Right lung (tissue), 5 donors: ENCODE results near the gene B4GALNT1. TPM values are rescaled to one million over a fixed set of nuclear protein-coding genes. Genes with fewer than 3 reads are reported as not detected.
"Not testable (repeated sequence)": the region's sequence is repeated elsewhere in the genome, so short reads cannot be mapped to it uniquely, and the experiment has no call there.

Source experiments
- DNase-seq, 2 donors: peaks; one replicate each; pipeline ENCODE4 v3.0.0-alpha.2; 2013
- polyA plus RNA-seq, 5 donors: library from polyadenylated mRNA; unstranded; fragments of 120-200 nt; gene quantifications; one replicate each; pipeline versions ENCODE4 v1.2.1 to v1.2.3, GENCODE V29; 2013; ENCODE audit warnings: inconsistent platforms in 1 of 5, low replicate concordance in 1 of 5; ENCODE audit not compliant: insufficient read length in 5 of 5, insufficient read depth in 1 of 5

Gene B4GALNT1
- polyA plus RNA-seq, 5 donors: 0.82 to 1.7 (median 1.6) TPM

DNA sequence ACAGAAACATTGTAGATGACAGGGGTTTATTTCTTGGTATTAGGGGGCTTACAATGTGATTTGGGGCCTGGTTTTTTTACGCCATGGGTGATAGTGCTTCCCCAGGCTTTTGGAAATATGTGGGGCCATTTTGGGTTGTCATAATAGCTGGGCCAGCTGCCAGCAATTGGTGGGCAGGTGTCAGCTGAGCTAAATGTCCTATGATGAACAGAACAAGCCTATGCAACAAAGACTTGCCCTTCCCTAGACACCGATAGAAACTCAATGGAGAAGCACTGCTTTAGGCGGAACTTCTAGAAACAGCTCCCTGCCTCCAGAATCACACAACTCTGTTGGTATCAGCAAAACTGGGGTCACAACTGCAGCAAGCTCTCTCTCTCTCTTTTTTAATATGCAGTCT lies 5.1 kb upstream of the B4GALNT1 start:
- no peak for DNase-seq

- DNase-seq: no peak
Observed at GRCh38 chr12:57637364-57637763, 4.4 kb upstream of the B4GALNT1 start.

DNA sequence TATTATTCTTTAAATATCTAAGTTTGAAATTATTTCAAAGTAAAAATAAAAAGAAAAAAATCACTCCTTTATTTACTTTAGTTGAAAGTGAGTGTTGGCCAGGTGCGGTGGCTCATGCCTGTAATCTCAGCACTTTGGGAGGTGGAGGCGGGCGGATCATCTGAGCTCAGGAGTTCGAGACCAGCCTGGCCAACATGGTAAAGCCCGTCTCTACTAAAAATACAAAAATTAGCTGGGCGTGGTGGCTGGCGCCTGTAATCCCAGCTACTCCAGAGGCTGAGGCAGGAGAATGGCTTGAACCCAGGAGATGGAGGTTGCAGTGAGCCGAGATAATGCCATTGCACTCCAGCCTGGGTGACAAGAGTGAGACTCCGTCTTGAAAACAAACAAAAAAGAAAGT lies 3.7 kb upstream of the B4GALNT1 start:
- DNase-seq: not testable (repeated sequence)

DNA sequence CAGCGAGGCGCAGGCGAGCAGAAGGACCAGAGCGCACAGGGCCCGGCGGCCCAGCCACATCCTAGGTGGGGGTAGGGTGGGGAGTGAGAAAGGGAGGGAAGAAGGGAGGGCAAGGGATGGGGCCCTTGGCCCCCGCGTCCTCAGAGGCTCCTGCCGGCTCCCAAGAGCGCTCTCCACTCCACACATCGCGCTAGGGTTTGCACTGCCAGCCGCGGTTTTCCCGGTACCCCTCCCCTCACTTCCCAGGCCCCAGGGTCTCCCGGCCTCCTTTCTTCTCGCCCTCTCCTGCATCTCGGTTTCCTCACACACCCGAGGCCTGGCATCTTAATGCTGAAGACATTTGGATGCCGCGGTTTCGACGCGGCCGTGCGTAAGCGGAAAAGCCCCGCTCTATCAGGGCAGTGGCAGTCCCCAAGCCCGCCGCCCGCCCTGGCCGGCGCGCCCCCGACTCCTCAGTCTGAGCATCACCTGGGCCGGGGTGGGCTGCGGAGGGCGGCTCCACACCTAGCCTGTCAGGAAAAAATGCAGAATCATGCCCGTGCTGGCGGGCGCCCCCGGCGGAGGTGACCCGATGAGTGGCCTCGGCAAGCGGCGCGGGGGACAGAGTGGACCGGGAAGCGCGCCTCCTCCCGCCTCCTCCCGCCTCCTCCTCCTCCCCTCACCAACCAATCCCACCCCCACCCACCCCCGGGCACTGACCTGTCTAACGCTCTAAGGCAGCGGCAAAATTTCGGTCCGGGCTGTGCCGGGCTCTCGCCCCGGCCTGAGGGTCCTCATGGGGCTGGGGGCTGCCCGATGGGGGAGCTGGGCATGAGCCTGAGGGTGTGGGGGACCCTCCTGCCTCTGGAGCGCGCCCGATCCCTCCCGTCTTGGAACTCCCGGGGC lies 686 bp downstream of the B4GALNT1 start:
- no peak for DNase-seq

DNA sequence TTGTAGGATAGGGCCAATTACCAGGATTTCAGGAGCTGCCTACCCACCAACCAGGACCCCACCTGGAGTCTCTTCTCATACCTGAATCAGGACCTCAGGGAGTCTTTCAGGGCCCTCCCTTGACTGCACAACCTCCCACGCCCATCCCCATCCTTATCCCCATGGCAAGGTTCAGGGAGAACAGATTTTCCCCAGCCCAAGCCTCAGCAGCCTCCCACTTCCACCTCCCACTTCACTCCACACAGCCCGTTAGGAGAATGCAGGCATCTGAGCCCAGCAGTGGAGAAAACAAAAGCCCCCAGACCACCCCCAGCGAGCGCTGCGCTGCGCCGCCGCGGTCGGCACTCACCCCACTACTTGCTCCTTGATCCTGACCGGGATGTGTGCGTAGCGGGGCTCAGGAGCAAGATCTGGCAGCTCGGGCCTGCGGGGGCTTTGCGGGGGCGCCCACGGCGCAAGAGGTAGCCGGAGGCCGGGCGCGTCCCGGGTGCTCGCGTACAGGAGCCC lies 1.4 kb downstream of the B4GALNT1 start:
- no peak for DNase-seq

- no peak for DNase-seq
Observed at GRCh38 chr12:57630891-57631433, 2.0 kb downstream of the B4GALNT1 start.

- no peak for DNase-seq
Observed at GRCh38 chr12:57629897-57630471, 3.0 kb downstream of the B4GALNT1 start.

GRCh38 chr12:57628280-57629191 lies 4.5 kb downstream of the B4GALNT1 start:
- no peak for DNase-seq

GRCh38 chr12:57627501-57628279 lies 5.3 kb downstream of the B4GALNT1 start:
- DNase-seq: no peak

DNA sequence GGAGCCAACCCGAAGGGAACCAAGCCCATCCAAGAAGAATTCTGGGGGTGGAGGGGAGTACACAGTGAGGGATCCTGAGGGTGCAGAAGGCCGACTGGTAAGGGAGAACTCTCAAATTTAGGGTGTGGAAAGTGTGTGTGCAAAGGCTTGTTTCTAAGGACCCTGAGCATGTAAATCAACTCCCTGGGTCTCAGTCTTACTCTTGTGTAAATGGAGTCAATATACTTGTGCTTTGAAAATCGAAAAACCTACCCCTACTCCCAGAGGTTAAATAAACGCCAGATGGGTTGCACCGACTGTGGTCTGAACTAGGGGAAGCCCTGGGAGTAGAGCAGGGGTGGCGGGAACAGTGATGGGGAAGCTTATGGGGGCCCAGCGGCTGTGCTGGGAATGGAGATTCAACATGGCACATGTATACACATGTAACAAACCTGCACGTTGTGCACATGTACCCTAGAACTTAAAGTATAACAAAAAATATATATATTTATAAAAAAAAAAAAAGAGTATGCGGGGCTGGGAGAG lies 6.0 kb downstream of the B4GALNT1 start:
- no peak for DNase-seq

DNA sequence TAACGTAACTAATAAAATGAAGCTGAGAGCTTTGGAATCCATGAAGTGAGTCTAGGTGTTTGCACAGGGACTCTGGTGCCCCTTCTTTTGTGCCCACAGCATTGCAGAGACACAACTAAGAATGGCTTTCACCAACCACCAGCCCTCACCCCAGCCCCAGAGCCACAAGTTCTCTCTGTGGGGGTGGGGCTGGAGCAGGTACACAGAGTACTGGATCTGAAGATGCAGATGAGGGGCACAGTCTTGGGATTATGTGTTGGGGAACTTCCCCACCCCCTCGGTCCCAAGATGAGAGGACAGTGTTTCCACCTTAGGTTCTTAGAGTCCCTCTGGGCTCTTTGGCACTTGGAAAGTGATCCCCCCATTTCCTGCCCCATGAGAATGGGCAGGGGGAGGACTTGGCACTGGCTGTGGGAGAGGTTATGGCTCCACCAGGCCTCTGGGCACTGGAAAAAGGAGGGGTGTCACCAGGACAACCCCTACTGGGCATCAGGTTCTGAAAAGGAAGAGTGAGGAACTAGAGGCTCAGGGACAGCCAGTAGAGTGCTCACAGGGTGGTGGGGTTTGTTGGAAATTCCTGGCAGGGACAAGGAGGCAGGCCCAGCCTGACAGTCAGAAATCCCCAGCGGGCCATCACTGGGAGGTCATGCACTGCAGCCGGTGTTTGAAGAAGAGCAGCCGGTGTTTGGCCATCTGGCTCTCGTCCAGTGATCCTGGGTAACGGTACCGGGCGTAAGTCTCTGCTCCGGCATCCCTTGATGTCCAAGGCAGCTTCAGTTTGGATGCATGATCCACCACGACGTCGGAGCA lies 6.7 kb downstream of the B4GALNT1 start:
- DNase-seq: no peak

DNA sequence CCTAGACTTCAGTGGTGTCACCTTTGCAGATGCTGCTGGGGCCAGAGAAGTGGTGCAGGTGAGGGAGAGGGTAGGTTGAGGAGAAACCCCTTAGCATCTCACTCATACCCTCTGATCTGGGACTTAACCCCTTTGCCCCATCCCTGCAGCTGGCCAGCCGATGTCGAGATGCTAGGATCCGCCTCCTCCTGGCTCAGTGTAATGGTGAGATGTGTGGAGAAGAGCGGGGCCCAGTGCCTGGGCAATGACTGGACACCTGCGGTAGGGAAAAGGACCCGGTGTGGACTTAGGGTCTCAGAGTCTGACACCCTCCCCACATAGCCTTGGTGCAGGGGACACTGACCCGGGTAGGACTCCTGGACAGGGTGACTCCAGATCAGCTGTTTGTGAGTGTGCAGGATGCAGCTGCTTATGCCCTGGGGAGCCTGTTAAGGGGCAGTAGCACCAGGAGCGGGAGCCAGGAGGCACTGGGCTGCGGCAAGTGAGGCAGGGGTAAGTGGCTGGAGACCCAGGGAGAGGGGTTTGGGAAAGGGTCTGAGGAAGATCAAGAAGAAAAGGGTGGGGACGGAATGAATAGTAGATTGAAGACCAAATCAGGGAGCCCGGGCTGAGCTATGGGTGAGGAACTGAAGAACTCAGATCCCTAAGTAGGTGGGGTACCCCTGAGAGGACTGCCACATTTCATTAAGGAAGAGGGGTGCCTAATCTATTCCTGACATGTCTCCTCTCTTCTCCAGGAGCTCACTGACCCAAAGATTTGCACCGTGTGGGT lies 7.6 kb downstream of the B4GALNT1 start:
- no peak for DNase-seq

DNA sequence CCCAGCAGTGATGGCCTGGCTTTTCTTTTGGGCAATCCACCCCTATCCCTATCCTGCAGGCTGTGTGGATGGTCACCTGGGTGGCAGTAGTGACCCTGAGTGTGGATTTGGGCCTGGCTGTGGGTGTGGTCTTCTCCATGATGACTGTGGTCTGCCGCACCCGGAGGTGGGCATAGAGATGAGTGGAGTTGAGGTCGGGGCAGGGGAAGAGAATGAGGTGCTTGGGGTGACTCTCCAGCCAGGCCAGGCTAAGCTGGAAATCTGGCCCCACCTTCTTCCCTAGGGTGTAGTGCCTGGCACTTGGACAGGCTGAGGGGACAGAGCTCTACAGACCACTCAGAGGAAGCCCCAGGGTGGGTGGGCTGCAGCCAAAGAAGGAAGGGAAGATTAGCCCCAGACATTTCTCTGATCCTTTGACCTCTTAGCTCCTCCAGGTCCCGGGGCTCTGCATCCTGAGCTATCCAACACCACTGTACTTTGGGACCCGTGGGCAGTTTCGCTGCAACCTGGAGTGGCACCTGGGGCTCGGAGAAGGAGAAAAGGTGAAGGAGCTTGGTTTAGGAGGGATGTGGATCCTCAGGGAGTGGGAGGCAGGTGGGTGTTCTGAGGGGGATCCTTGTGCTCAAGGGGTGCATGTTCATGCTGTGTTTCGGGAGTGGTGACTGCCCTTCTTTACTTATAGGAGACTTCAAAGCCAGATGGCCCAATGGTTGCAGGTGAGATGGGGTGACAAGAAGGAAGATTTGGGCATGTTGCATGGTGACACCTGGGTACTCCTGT lies 8.4 kb downstream of the B4GALNT1 start:
- no peak for DNase-seq

DNA sequence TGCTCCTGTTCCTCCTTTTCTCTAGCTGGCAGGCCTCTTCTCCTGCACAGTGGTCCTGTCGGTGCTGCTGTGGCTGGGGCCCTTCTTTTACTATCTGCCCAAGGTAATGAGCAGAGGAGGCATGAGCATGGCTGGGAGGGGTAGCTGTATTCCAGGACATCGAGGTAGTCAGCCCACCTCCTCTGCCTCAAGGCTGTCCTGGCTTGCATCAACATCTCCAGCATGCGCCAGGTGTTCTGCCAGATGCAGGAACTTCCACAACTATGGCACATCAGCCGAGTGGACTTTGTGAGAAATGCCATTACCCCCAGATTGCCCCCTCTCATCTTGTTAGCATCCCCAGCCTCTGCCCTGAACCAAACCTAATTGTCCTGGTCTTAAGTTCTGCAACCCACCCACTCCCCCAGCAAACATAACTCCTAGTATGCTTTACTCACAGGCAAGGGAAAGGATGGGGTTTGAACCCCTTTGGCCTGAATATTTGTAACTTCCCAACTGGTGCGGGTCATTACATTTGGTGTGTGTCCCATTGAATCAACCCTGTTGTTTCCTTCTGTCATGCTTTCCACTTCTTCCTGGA lies 9.1 kb downstream of the B4GALNT1 start:
- no peak for DNase-seq

- no peak for DNase-seq
Observed at GRCh38 chr12:57623385-57623784, 9.6 kb downstream of the B4GALNT1 start.

DNA sequence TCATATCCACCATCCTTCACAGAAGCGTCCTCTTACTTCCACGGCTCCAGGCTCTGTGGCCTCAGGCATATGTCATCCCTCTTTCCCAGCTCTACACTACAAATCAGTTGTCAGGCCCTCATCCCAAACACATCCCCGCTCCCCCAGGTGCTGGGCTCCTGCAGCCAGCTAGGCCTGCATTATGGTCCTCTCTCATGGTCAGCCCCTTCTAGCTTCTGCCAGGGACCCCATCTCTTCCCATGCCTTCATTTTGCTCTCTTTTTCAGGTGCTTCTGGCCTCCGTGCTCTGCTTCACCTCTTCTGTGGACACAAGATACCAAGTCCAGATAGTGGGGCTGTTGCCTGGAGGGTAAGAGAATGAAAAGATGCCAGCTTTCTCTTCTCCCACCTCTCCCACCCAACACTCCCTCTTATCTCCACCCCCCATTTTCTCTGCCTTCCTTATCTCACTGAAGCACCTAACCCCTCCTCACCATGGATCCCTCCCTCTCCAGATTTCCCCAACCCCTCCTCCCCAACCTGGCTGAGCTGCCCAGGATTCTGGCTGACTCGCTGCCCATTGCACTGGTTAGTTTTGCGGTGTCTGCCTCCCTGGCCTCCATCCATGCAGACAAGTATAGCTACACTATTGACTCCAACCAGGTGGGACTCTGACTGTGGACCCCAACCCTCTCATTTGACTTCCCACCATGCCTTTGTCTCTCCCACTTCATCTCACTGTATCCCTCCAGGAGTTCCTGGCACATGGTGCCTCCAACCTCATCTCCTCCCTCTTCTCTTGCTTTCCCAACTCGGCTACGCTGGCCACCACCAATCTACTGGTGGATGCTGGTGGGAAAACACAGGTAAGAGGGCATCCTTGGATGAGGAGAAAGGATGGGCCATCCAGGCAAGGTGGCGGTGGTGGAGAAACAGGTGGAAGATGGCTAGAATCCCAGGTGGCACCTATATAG lies 10.4 kb downstream of the B4GALNT1 start:
- DNase-seq: no peak
